Stimulated activated CD4-positive, alpha-beta T cell treated with anti-CD3 and anti-CD28 coated beads, Interleukin-4, amount 100 ng/mL, for 24 hours (primary cell): ENCODE results near the gene MEPE.

Experiments used
- DNase-seq: peaks from one replicate; pipeline ENCODE4 v3.0.0-alpha.2; 2020

The MEPE gene

GRCh38 chr4:87844452-87844851 is 11.7 kb downstream of the MEPE start:
- DNase-seq: no peak

- no peak for DNase-seq
Measured at GRCh38 chr4:87846226-87846625, 13.5 kb downstream of the MEPE start.

- peak; percentile 33 for DNase-seq
Measured at GRCh38 chr4:87848622-87849351, 16.0 kb downstream of the MEPE start.

- no peak for DNase-seq
Measured at GRCh38 chr4:87849612-87850011, 16.8 kb downstream of the MEPE start.

GRCh38 chr4:87851332-87851731 is 18.6 kb downstream of the MEPE start:
- no peak for DNase-seq

GRCh38 chr4:87851953-87852352 is 19.2 kb downstream of the MEPE start:
- no peak for DNase-seq

GRCh38 chr4:87853108-87853507 is 20.3 kb downstream of the MEPE start:
- no peak for DNase-seq

- no peak for DNase-seq
Measured at GRCh38 chr4:87853891-87854290, 21.1 kb downstream of the MEPE start.

GRCh38 chr4:87855559-87855958 is 22.8 kb downstream of the MEPE start:
- no peak for DNase-seq

- no peak for DNase-seq
Measured at GRCh38 chr4:87856816-87857215, 24.0 kb downstream of the MEPE start.

GRCh38 chr4:87857789-87858188 is 25.0 kb downstream of the MEPE start:
- no peak for DNase-seq

GRCh38 chr4:87862236-87862635 is 29.5 kb downstream of the MEPE start:
- no peak for DNase-seq

- DNase-seq: no peak
Measured at GRCh38 chr4:87863486-87863885, 30.7 kb downstream of the MEPE start.

GRCh38 chr4:87864321-87864720 is 31.6 kb downstream of the MEPE start:
- DNase-seq: no peak

GRCh38 chr4:87865288-87865687 is 32.5 kb downstream of the MEPE start:
- DNase-seq: no peak

GRCh38 chr4:87865960-87866598 is 33.3 kb downstream of the MEPE start:
- no peak for DNase-seq

- DNase-seq: no peak
Measured at GRCh38 chr4:87868522-87868921, 35.8 kb downstream of the MEPE start.

- no peak for DNase-seq
Measured at GRCh38 chr4:87872028-87872427, 39.3 kb downstream of the MEPE start.

- DNase-seq: no peak
Measured at GRCh38 chr4:87875191-87875590, 42.4 kb downstream of the MEPE start.

- no peak for DNase-seq
Measured at GRCh38 chr4:87880106-87880505, 47.3 kb downstream of the MEPE start.

- no peak for DNase-seq
Measured at GRCh38 chr4:87881115-87881514, 48.3 kb downstream of the MEPE start.

- no peak for DNase-seq
Measured at GRCh38 chr4:87882321-87882720, 49.6 kb downstream of the MEPE start.

GRCh38 chr4:87882861-87883260 is 50.1 kb downstream of the MEPE start:
- DNase-seq: no peak

- no peak for DNase-seq
Measured at GRCh38 chr4:87884976-87885549, 52.3 kb downstream of the MEPE start.
